Heart right ventricle (tissue), 16 donors: ENCODE measurements around the gene POLDIP3. TPM values are rescaled to one million over a fixed set of nuclear protein-coding genes. Genes with fewer than 3 reads are reported as not detected.
A peak's percentile ranks its signal among the peaks of the same experiment; 100 is the strongest.

Experiments
- ATAC-seq, 8 donors: fragments of 200-7000 bp; cut with Tn5 transposase; one replicate each; pipeline ENCODE4 v1.9.1; 2020; ENCODE audit warnings: mild to moderate bottlenecking in 8 of 8, moderate library complexity in 8 of 8, moderate number of reproducible peaks in 1 of 8
- DNase-seq, 2 donors: peaks; one replicate each; pipeline ENCODE4 v3.0.0-alpha.2; 2020
- H3K27ac ChIP-seq, 10 donors: fragments of 200-600 bp; sonication (generic) in 2 of 10; one replicate each; pipeline versions ENCODE4 v1.5.0 to v1.8.0; 2020 to 2022; ENCODE audit warnings: mild to moderate bottlenecking in 3 of 10
- H3K27me3 ChIP-seq, 7 donors: fragments of 200-600 bp; one replicate each; pipeline ENCODE4 v1.8.0; 2021 to 2022; ENCODE audit warnings: mild to moderate bottlenecking in 2 of 7
- H3K36me3 ChIP-seq, 9 donors: fragments of 200-600 bp; sonication (generic) in 1 of 9; one replicate each; pipeline versions ENCODE4 v1.5.0 to v1.8.0; 2020 to 2022; ENCODE audit warnings: mild to moderate bottlenecking in 2 of 9
- H3K4me1 ChIP-seq, 9 donors: fragments of 200-600 bp; sonication (generic) in 1 of 9; one replicate each; pipeline versions ENCODE4 v1.5.0 to v1.8.0; 2020 to 2022; ENCODE audit warnings: mild to moderate bottlenecking in 4 of 9
- H3K4me3 ChIP-seq, 10 donors: fragments of 200-600 bp; sonication (generic) in 2 of 10; one replicate each; pipeline versions ENCODE4 v1.5.0 to v1.8.0; 2020 to 2022; ENCODE audit warnings: mild to moderate bottlenecking in 7 of 10, moderate library complexity in 2 of 10
- H3K9me3 ChIP-seq, 11 donors: fragments of 200-600 bp in 10 of 11; sonication (generic) in 2 of 11; one replicate each; pipeline versions ENCODE4 v1.5.0 to v1.8.0; 2013 to 2022; ENCODE audit warnings: mild to moderate bottlenecking in 2 of 11, control low read depth in 1 of 11, moderate library complexity in 1 of 11
- CTCF ChIP-seq, 9 donors: fragments of 200-600 bp; sonication (generic) in 2 of 9; IDR thresholded peaks; one replicate each; pipeline versions ENCODE4 v1.5.0 to v1.8.0; 2021 to 2022; ENCODE audit warnings: antibody characterized with exemption in 9 of 9, mild to moderate bottlenecking in 5 of 9, moderate library complexity in 1 of 9
- WGBS, 2 donors: extraction: QIAGEN DNeasy Blood & Tissue Kit; methylation state at CpG; one replicate each; pipeline ENCODE4 v1.1.7; 2013; ENCODE audit warnings: inconsistent platforms in 1 of 2; 5-methylcytosine and 5-hydroxymethylcytosine counted together
- intact Hi-C, 10 donors: fragments of 100-400 bp; cut with DNase I; formaldehyde crosslinking; loops; one replicate each; pipeline versions ENCODE4 v1.11.1 to v1.14.2; 2022
- polyA plus RNA-seq, 2 donors: library from polyadenylated mRNA; stranded (reverse); fragments of 200-250 nt; gene quantifications; one replicate each; pipeline ENCODE4 v1.2.3, GENCODE V29; 2013
- total RNA-seq, 10 donors: library from RNA; stranded (reverse); fragmentation: NEBNext Ultra II Directional in 3 of 10; extraction: Animal tissue kit (Norgen Biotek cat#: 25700) in 3 of 10; gene quantifications; one replicate each; pipeline versions ENCODE4 v1.2.1 to v1.2.4, GENCODE V29; 2021 to 2023
- donor health status: Arrhythmogenic right ventricular cardiomyopathy.
- donor health status: ischemic (EF 13 %, LVEDD 7.1; RV severe dilation, severe dysfunction).
- donor health status: healthy with polysubstance abuse.
- donor health status: DM: no; HTN: yes; CAD: no.
- donor health status: DM: no; HTN: no; CAD: no.
- donor health status: ischemic (EF 25% LVEDD 6.9; RV normal size, moderate dysfunction).
- donor health status: ischemic (EF 25% LVEDD 5.7; RV mildly dilated, moderate dysfunction).
- donor health status: healthy.
- donor health status: DM: yes; HTN: yes; CAD: no.
- donor health status: Ischemic cardiomyopathy.
- donor health status: ischemic (EF 35%, LVEDD 5.7; RV mildly dilated, moderate dysfunction).
- donor health status: nonischemic (EF 11% LVEDD 7.7; RV severe dilation, severe dysfunction).
- donor health status: DM: yes; HTN: yes; CAD: no.
- donor health status: PGD.
- donor health status: ischemic (EF 29% LVEDD 5.4; RV normal size, mild dysfunction).
- donor health status: nonischemic (EF 23%, LVEDD 6.1; RV moderate dilation, normal function).

POLDIP3 gene
- total and polyA plus RNA-seq, 12 donors: 11.9 to 42.6 (median 32.5) TPM

GRCh38 chr22:42630211-42630610 is 15.5 kb upstream of the POLDIP3 start:
- ATAC-seq: no peak
- 96 to 97% methylated on average over 18 of the region's 18 CpGs for WGBS, 2 donors
- no peak for TF ChIP-seq CTCF (IDR thresholded peaks at IDR 0.05)
- Histone ChIP-seq H3K9me3 (no peaks in the 10 kb centered on the region), H3K36me3 (peaks cover 6 to 100% (median 93%) of the 10 kb centered on the region in 9 donors), H3K4me3 (no peak overlapping the region), H3K27me3 (no peaks in the 10 kb centered on the region), H3K27ac (no peak overlapping the region), H3K4me1 (peaks cover under 1 to 25% (median 5%) of the 10 kb centered on the region in 9 donors)
- intact Hi-C loops: no loop called here
- no peak for DNase-seq

GRCh38 chr22:42627981-42628380 is 13.3 kb upstream of the POLDIP3 start:
- Histone ChIP-seq H3K4me3 (no peak overlapping the region), H3K4me1 (peaks cover 4 to 37% (median 17%) of the 10 kb centered on the region in 9 donors), H3K9me3 (no peaks in the 10 kb centered on the region), H3K36me3 (peaks cover 6 to 99% (median 84%) of the 10 kb centered on the region in 9 donors), H3K27me3 (no peaks in the 10 kb centered on the region), H3K27ac (no peak overlapping the region)
- DNase-seq: peak in 1 of 2 donors; percentile 5
- intact Hi-C loops: loop anchor here in 1 of 10 donors (10.0 kb wide), 1 partner anchor 187 kb away; no protein-coding TSS in a partner anchor
- WGBS, 2 donors: 96 to 97% methylated on average over 9 of the region's 9 CpGs
- TF ChIP-seq CTCF (IDR thresholded peaks at IDR 0.05): no peak
- ATAC-seq: no peak

GRCh38 chr22:42626951-42627625 is 12.4 kb upstream of the POLDIP3 start:
- H3K27ac ChIP-seq: no peak overlapping the region
- no peak overlapping the region for H3K4me3 ChIP-seq
- ATAC-seq: no peak
- H3K4me1 ChIP-seq: peaks cover 4 to 33% (median 20%) of the 10 kb centered on the region in 9 donors
- no peak for TF ChIP-seq CTCF (IDR thresholded peaks at IDR 0.05)
- no peaks in the 10 kb centered on the region for H3K27me3 ChIP-seq
- intact Hi-C loops: loop anchor here in 1 of 10 donors (10.0 kb wide), 1 partner anchor 188 kb away; no protein-coding TSS in a partner anchor
- no peaks in the 10 kb centered on the region for H3K9me3 ChIP-seq
- H3K36me3 ChIP-seq: peaks cover 6 to 99% (median 79%) of the 10 kb centered on the region in 9 donors
- WGBS, 2 donors: 95 to 96% methylated on average over 24 to 25 of the region's 25 CpGs
- DNase-seq: peak in 1 of 2 donors; percentile 9

- peaks cover 3 to 33% (median 20%) of the 10 kb centered on the region in 9 donors for H3K4me1 ChIP-seq
- no peak for TF ChIP-seq CTCF (IDR thresholded peaks at IDR 0.05)
- no peaks in the 10 kb centered on the region for H3K9me3 ChIP-seq
- H3K36me3 ChIP-seq: peaks cover 6 to 96% (median 73%) of the 10 kb centered on the region in 9 donors
- no peak for DNase-seq
- H3K27me3 ChIP-seq: no peaks in the 10 kb centered on the region
- intact Hi-C loops: loop anchor here in 1 of 10 donors (10.0 kb wide), 1 partner anchor 188 kb away; no protein-coding TSS in a partner anchor
- 96 to 97% methylated on average over 7 of the region's 7 CpGs for WGBS, 2 donors
- no peak overlapping the region for H3K27ac ChIP-seq
- H3K4me3 ChIP-seq: no peak overlapping the region
- no peak for ATAC-seq
Observed at GRCh38 chr22:42626431-42626830, 11.7 kb upstream of the POLDIP3 start.
